HG02798 (cell line): ENCODE measurements around the gene SEPHS2.

ENCODE experiments used
- ATAC-seq: cut with Tn5 transposase; IDR thresholded peaks from one replicate; pipeline ENCODE4 v1.9.1; 2021; ENCODE audit warnings: mild to moderate bottlenecking; ENCODE audit not compliant: unreplicated experiment, poor library complexity

Gene SEPHS2

GRCh38 chr16:30434852-30435251 is 10.8 kb downstream of the SEPHS2 start:
- no peak for ATAC-seq

GRCh38 chr16:30430428-30430970 is 15.2 kb downstream of the SEPHS2 start:
- no peak for ATAC-seq

- ATAC-seq: peak; percentile 97
These were observed 15.8 kb downstream of the SEPHS2 start, which contains the start of gene DCTPP1 for GRCh38 chr16:30429678-30430427. Gene DCTPP1, minus strand, starts transcription at chr16:30430030. Its CDS starts 50 bp downstream, at chr16:30429980.

- no peak for ATAC-seq
These were observed 16.3 kb downstream of the SEPHS2 start for GRCh38 chr16:30429418-30429677.

- ATAC-seq: no peak
These were observed 17.6 kb downstream of the SEPHS2 start for GRCh38 chr16:30428055-30428454.

GRCh38 chr16:30421010-30421409 is 24.7 kb downstream of the SEPHS2 start:
- ATAC-seq: no peak

GRCh38 chr16:30418350-30419181 is 27.1 kb downstream of the SEPHS2 start:
- no peak for ATAC-seq

GRCh38 chr16:30417529-30418349 is 27.9 kb downstream of the SEPHS2 start:
- peak; percentile 86 for ATAC-seq

- no peak for ATAC-seq
These were observed 28.8 kb downstream of the SEPHS2 start for GRCh38 chr16:30416624-30417528.

- ATAC-seq: no peak
These were observed 29.5 kb downstream of the SEPHS2 start for GRCh38 chr16:30416047-30416603.

- ATAC-seq: no peak
These were observed 31.5 kb downstream of the SEPHS2 start for GRCh38 chr16:30414159-30414558.

GRCh38 chr16:30413112-30413806 is 32.4 kb downstream of the SEPHS2 start:
- ATAC-seq: no peak

GRCh38 chr16:30409125-30410060 is 36.3 kb downstream of the SEPHS2 start:
- ATAC-seq: peak; percentile 56

- no peak for ATAC-seq
These were observed 37.7 kb downstream of the SEPHS2 start for GRCh38 chr16:30407804-30408534.

GRCh38 chr16:30407102-30407803 is 38.4 kb downstream of the SEPHS2 start, which contains the start of gene ZNF771:
Gene ZNF771, plus strand, starts transcription at chr16:30407606. Its CDS starts 448 bp downstream, at chr16:30408054.
- ATAC-seq: peak; percentile 88

- no peak for ATAC-seq
These were observed 38.9 kb downstream of the SEPHS2 start for GRCh38 chr16:30406795-30407101.
